Measurements from ENCODE around the gene C10orf120.
A peak's percentile ranks its signal among the peaks of the same experiment; 100 is the strongest.

The C10orf120 gene

GRCh38 chr10:122706947-122707346, 7.3 kb upstream of the C10orf120 start:
- no peak overlapping the region for H3K9ac ChIP-seq (ENCODE audit: low read length)
- no peak overlapping the region for H3K4me3 ChIP-seq (ENCODE audit: low read length)
- TF ChIP-seq CTCF (IDR thresholded peaks at IDR 0.05; ENCODE audit: low read depth, low read length), result no peak
- TF ChIP-seq EZH2phosphoT487 (IDR thresholded peaks at IDR 0.05; ENCODE audit: low read depth), result no peak
- peaks cover 5% of the 10 kb centered on the region; the same call in 1 of the 2 replicates for H3K27me3 ChIP-seq (ENCODE audit: low read depth, low read length)
- H3K4me1 ChIP-seq (ENCODE audit: low read length), result no peaks in the 10 kb centered on the region
- H3K79me2 ChIP-seq (ENCODE audit: low read length), result no peaks in the 10 kb centered on the region
- no peaks in the 10 kb centered on the region for H3K9me3 ChIP-seq (ENCODE audit: insufficient read depth, low read length)
- H3K36me3 ChIP-seq (replicated peaks; ENCODE audit: low read depth, low read length), result no peaks in the 10 kb centered on the region
- H3K4me2 ChIP-seq (ENCODE audit: low read length), result no peak overlapping the region
- no peak overlapping the region for H2AFZ ChIP-seq (ENCODE audit: low read depth, low read length)
- no peak overlapping the region for H3K27ac ChIP-seq (ENCODE audit: low read length)
- no peaks in the 10 kb centered on the region for H4K20me1 ChIP-seq (ENCODE audit: insufficient read depth, low read length)

GRCh38 chr10:122706467-122706866, 6.8 kb upstream of the C10orf120 start:
- H3K27ac ChIP-seq (ENCODE audit: low read length), result no peak overlapping the region
- H3K4me3 ChIP-seq (ENCODE audit: low read length), result no peak overlapping the region
- TF ChIP-seq EZH2phosphoT487 (IDR thresholded peaks at IDR 0.05; ENCODE audit: low read depth) (no peak), CTCF (IDR thresholded peaks at IDR 0.05; ENCODE audit: low read depth, low read length) (no peak)
- H2AFZ ChIP-seq (ENCODE audit: low read depth, low read length), result no peak overlapping the region
- H4K20me1 ChIP-seq (ENCODE audit: insufficient read depth, low read length), result no peaks in the 10 kb centered on the region
- H3K4me1 ChIP-seq (ENCODE audit: low read length), result no peaks in the 10 kb centered on the region
- no peaks in the 10 kb centered on the region for H3K36me3 ChIP-seq (replicated peaks; ENCODE audit: low read depth, low read length)
- H3K79me2 ChIP-seq (ENCODE audit: low read length), result no peaks in the 10 kb centered on the region
- H3K4me2 ChIP-seq (ENCODE audit: low read length), result no peak overlapping the region
- peaks cover 5% of the 10 kb centered on the region; the same call in 1 of the 2 replicates for H3K27me3 ChIP-seq (ENCODE audit: low read depth, low read length)
- H3K9me3 ChIP-seq (ENCODE audit: insufficient read depth, low read length), result no peaks in the 10 kb centered on the region
- no peak overlapping the region for H3K9ac ChIP-seq (ENCODE audit: low read length)

- TF ChIP-seq CTCF (IDR thresholded peaks at IDR 0.05; ENCODE audit: low read depth, low read length), result peak; percentile 66
- TF ChIP-seq EZH2phosphoT487 (IDR thresholded peaks at IDR 0.05; ENCODE audit: low read depth), result no peak
- no peak overlapping the region for H3K9ac ChIP-seq (ENCODE audit: low read length)
- H4K20me1 ChIP-seq (ENCODE audit: insufficient read depth, low read length), result no peaks in the 10 kb centered on the region
- H3K4me1 ChIP-seq (ENCODE audit: low read length), result no peaks in the 10 kb centered on the region
- H3K27me3 ChIP-seq (ENCODE audit: low read depth, low read length), result no peaks in the 10 kb centered on the region
- H3K79me2 ChIP-seq (ENCODE audit: low read length), result no peaks in the 10 kb centered on the region
- H3K9me3 ChIP-seq (ENCODE audit: insufficient read depth, low read length), result no peaks in the 10 kb centered on the region
- H3K27ac ChIP-seq (ENCODE audit: low read length), result no peak overlapping the region
- H2AFZ ChIP-seq (ENCODE audit: low read depth, low read length), result no peak overlapping the region
- H3K36me3 ChIP-seq (replicated peaks; ENCODE audit: low read depth, low read length), result no peaks in the 10 kb centered on the region
- H3K4me3 ChIP-seq (ENCODE audit: low read length), result no peak overlapping the region
- H3K4me2 ChIP-seq (ENCODE audit: low read length), result no peak overlapping the region
These were observed 4.1 kb upstream of the C10orf120 start for GRCh38 chr10:122703483-122704448.

- Histone ChIP-seq H3K27ac (ENCODE audit: low read length) (no peak overlapping the region), H3K27me3 (ENCODE audit: low read depth, low read length) (no peaks in the 10 kb centered on the region), H3K4me1 (ENCODE audit: low read length) (no peaks in the 10 kb centered on the region), H2AFZ (ENCODE audit: low read depth, low read length) (no peak overlapping the region), H3K36me3 (replicated peaks; ENCODE audit: low read depth, low read length) (no peaks in the 10 kb centered on the region), H3K4me2 (ENCODE audit: low read length) (no peak overlapping the region), H3K4me3 (ENCODE audit: low read length) (no peak overlapping the region), H3K79me2 (ENCODE audit: low read length) (no peaks in the 10 kb centered on the region), H3K9me3 (ENCODE audit: insufficient read depth, low read length) (no peaks in the 10 kb centered on the region), H4K20me1 (ENCODE audit: insufficient read depth, low read length) (no peaks in the 10 kb centered on the region), H3K9ac (ENCODE audit: low read length) (no peak overlapping the region)
- no peak for TF ChIP-seq CTCF (IDR thresholded peaks at IDR 0.05; ENCODE audit: low read depth, low read length)
- no peak for TF ChIP-seq EZH2phosphoT487 (IDR thresholded peaks at IDR 0.05; ENCODE audit: low read depth)
These were observed 2.6 kb upstream of the C10orf120 start for GRCh38 chr10:122702275-122702674.

Measured in OCI-LY3 (cell line).